AG04449 (cell line): ENCODE measurements around the gene GSG1L.

Experiments used
- CTCF ChIA-PET: fragments of 350-600 bp; formaldehyde crosslinking; extraction: SDS; loops from one replicate; lab custom pipeline; 2021; ENCODE audit warnings: antibody characterized with exemption; lab: Yijun Ruan, JAX
- POLR2A ChIA-PET: fragments of 400-600, 350-600 bp; formaldehyde crosslinking; extraction: SDS; loops from one replicate; lab custom pipeline; 2020; ENCODE audit warnings: antibody characterized with exemption, inconsistent platforms; lab: Yijun Ruan, JAX
- DNase-seq: peaks from one replicate; pipeline ENCODE4 v3.0.0-alpha.2; 2010; ENCODE audit warnings: low read depth, low spot score
- H3K4me3 ChIP-seq: 2 replicates; pipeline ENCODE4 v1.5.1; 2011; ENCODE audit warnings: low read depth, mild to moderate bottlenecking, control low read depth, low read length
- TF ChIP-seq, protein P1 (sequence below): IDR thresholded peaks from one replicate; pipeline ENCODE4 v1.5.1; 2011; ENCODE audit warnings: mild to moderate bottlenecking, moderate library complexity, low read length, control low read depth, inconsistent platforms; ENCODE audit not compliant: insufficient read depth; ENCODE audit errors: missing control alignments

The GSG1L gene

GRCh38 chr16:28027055-28027454 is 36.5 kb downstream of the GSG1L start:
- DNase-seq = no peak
- POLR2A ChIA-PET = no interaction called here
- TF ChIP-seq, protein P1, sequence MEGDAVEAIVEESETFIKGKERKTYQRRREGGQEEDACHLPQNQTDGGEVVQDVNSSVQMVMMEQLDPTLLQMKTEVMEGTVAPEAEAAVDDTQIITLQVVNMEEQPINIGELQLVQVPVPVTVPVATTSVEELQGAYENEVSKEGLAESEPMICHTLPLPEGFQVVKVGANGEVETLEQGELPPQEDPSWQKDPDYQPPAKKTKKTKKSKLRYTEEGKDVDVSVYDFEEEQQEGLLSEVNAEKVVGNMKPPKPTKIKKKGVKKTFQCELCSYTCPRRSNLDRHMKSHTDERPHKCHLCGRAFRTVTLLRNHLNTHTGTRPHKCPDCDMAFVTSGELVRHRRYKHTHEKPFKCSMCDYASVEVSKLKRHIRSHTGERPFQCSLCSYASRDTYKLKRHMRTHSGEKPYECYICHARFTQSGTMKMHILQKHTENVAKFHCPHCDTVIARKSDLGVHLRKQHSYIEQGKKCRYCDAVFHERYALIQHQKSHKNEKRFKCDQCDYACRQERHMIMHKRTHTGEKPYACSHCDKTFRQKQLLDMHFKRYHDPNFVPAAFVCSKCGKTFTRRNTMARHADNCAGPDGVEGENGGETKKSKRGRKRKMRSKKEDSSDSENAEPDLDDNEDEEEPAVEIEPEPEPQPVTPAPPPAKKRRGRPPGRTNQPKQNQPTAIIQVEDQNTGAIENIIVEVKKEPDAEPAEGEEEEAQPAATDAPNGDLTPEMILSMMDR = no peak
- no peak overlapping the region for H3K4me3 ChIP-seq
- CTCF ChIA-PET = no interaction called here

DNA sequence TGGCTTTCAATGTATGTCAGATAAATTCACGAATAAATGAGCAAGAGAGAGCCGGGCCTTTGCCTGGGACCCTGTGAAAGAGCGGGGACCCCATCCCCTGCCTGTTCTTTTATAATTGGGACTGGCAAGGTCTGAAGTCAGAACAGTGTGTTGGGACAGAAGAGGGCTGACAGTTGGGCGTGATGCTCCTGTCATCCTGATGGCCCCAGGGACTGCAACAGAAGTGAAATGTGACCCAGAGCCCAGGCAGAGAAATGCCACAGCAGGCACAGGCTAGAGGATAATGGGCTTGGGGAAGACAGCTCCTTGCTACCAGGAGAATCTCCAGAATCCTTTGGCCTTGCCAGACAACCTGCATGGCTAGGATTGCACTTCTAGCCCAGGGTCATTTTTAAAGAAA is 37.9 kb downstream of the GSG1L start:
- POLR2A ChIA-PET = no interaction called here
- no peak for DNase-seq
- no peak overlapping the region for H3K4me3 ChIP-seq
- TF ChIP-seq, protein P1 = no peak
- CTCF ChIA-PET = no interaction called here

DNA sequence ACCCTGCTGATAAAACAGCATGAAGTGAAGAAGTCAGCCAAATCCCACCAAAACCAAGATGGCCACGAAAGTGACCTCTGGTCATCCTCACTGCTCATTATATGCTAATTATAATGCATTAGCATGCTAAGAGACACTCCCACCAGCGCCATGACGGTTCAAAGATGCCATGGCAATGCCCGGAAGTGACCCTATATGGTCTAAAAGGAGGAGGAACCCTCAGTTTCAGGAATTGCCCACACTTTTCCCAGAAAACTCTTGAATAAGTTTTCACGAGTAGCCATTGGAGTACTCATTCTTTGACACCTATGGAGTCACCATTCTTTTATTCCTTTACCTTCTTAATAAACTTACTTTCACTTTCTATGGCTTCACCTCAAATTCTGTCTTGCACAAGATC is 44.3 kb downstream of the GSG1L start:
- ChIA-PET CTCF (no interaction called here), POLR2A (no interaction called here)
- DNase-seq = no peak
- H3K4me3 ChIP-seq = no peak overlapping the region
- TF ChIP-seq, protein P1 = no peak

GRCh38 chr16:28014851-28015250 is 48.7 kb downstream of the GSG1L start:
- ChIA-PET CTCF (interaction anchor here (1.1 kb wide), 1 partner anchor 56 kb away, joined by 5 read pairs; no protein-coding TSS in a partner anchor), POLR2A (no interaction called here)
- DNase-seq = no peak
- no peak overlapping the region for H3K4me3 ChIP-seq
- TF ChIP-seq, protein P1 = no peak

GRCh38 chr16:28013878-28014277 is 49.6 kb downstream of the GSG1L start:
- ChIA-PET POLR2A (no interaction called here), CTCF (interaction anchor here (1.1 kb wide), 1 partner anchor 57 kb away, joined by 5 read pairs; no protein-coding TSS in a partner anchor)
- TF ChIP-seq, protein P1 = no peak

DNA sequence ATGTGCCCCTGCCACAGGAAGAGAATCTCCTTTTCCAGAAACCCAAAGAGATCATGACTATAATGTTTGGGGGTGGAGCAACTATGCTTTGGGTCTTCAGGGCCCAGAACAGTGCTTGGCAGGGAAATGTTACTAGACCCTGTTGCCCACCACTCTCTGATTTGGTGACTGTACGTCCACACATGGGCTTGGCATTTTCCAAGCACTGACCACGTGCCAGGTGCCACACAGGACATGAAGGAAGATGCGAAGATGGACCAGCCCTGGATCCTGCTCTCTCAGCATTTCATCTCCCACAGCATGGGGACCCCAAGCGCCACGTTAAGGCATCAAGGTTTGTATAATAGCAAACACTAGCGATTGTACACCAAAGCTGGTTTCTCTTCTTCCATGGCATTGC is 50.1 kb downstream of the GSG1L start:
- H3K4me3 ChIP-seq = no peak overlapping the region

More at GRCh38 chr16:28013878-28014277, 49.6 kb downstream of the GSG1L start:
- H3K4me3 ChIP-seq = no peak overlapping the region
- no peak for DNase-seq

More for the DNA sequence above, 50.1 kb downstream of the GSG1L start:
- TF ChIP-seq, protein P1 = no peak
- ChIA-PET POLR2A (no interaction called here), CTCF (no interaction called here)
- no peak for DNase-seq
